Lower leg skin (tissue), 3 donors: ENCODE measurements around the gene TP53RK.

Experiments used
- CTCF ChIP-seq, 3 donors: fragments of 450-650 bp; IDR thresholded peaks; one replicate each; pipeline ENCODE4 v1.5.1; 2016; ENCODE audit warnings: antibody characterized with exemption in 3 of 3, mild to moderate bottlenecking in 3 of 3, moderate library complexity in 2 of 3
- POLR2A ChIP-seq, 2 donors: fragments of 450-650 bp; IDR thresholded peaks; one replicate each; pipeline ENCODE4 v1.6.1; 2016 to 2017; ENCODE audit warnings: antibody characterized with exemption in 2 of 2, mild to moderate bottlenecking in 1 of 2, moderate library complexity in 1 of 2

DNA sequence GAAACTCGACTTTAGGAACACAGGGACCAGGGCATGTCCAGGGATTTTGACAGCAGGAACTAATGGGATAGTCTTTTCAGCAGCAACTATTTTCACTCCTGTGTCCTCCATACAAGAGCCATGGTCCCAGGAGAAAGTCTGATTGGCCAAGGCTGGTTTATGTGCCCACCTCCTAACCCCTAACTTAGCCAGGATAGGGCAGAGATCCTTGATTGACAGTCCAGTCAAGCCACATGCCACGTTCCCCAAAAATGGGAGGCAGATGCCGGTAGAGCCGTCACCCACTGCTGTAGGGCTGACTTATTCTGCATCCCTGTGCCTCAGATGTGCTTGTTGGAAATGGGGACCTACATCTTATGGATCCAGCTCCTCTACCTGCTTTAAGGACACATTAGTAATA lies 42.5 kb upstream of the TP53RK start:
- TF ChIP-seq CTCF (IDR thresholded peaks at IDR 0.05): no peak
- TF ChIP-seq POLR2A (IDR thresholded peaks at IDR 0.05): no peak
